GM20000 (cell line): ENCODE results near the gene NME3.

Experiments
- DNase-seq: peaks from one replicate; pipeline ENCODE4 v3.0.0; 2012; ENCODE audit warnings: low spot score
- TF ChIP-seq, protein P1 (sequence below): IDR thresholded peaks from 2 replicates; pipeline ENCODE4 v1.5.1; 2012; ENCODE audit warnings: mild to moderate bottlenecking, control low read depth; ENCODE audit errors: extremely low read depth, missing control alignments

NME3 gene

DNA sequence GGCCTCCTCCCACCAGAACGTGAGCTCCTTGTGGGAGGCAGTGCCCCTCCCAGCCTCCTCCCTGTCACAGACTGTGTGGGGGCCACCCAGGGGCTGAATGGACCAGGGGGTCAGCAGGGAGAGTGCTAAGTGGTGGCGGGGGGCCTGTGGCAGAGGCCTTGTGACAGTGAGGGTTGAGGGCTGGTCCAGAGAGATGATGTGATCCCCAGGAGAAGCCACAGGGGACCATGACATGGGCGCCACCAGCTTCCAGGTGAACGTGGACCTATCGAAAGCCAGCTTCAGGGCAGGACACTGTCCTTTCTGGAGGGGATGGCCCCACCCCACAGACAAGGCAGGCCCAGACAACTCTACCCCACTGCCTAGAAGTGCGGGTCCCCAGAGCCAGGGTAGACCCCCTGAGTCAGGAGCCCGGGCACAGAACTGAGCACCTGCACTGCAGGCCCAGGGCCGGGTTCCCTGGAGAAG, 7.9 kb upstream of the NME3 start:
- TF ChIP-seq, protein P1, sequence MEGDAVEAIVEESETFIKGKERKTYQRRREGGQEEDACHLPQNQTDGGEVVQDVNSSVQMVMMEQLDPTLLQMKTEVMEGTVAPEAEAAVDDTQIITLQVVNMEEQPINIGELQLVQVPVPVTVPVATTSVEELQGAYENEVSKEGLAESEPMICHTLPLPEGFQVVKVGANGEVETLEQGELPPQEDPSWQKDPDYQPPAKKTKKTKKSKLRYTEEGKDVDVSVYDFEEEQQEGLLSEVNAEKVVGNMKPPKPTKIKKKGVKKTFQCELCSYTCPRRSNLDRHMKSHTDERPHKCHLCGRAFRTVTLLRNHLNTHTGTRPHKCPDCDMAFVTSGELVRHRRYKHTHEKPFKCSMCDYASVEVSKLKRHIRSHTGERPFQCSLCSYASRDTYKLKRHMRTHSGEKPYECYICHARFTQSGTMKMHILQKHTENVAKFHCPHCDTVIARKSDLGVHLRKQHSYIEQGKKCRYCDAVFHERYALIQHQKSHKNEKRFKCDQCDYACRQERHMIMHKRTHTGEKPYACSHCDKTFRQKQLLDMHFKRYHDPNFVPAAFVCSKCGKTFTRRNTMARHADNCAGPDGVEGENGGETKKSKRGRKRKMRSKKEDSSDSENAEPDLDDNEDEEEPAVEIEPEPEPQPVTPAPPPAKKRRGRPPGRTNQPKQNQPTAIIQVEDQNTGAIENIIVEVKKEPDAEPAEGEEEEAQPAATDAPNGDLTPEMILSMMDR: no peak
- no peak for DNase-seq

DNA sequence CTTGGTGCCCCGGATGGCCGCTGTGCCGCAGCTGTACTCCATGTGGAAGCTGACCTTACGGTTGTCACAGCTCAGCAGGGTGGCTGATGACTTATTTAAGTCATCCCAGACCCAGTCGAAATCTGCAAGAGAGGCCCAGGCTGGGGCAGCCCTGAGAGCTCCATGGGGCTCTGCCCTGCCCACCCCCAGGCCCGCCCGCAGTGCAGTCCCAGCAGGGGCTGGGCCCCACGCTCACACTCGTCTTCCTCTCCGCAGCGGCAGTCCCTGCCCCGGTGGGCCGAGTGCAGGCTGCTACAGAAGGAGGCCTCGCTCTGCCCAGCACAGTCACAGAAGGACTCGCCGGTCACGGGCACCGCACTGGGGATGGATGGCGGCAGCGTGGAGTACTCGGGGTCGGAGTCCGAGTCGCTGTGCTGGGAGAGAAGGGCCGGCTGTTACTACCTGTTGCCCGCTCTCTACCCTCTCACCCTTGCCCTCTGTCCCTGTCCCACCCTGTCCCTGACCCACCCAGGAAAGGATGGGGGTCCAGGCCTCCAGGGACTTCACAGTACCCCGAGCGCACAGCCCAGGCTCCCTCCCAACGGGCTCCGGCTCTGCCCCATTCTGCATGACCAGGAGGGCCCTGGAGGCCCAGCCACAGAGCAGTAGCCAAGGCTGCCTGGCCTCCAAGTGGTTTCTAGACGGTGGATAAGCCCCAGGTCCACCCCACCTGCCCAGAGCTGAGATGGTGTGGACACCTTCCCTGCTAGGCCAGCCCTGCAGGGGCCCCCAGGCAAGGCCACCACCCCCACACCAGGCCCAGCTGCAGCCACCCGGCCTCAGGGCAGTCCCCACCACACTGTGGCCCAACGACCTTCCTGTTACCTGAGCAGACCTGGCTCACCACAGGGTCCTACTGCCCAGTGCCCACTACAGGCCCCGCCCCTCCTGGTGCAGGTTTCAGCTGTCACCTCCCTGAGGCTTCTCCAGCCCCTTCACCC, 7.1 kb upstream of the NME3 start:
- no peak for DNase-seq
- TF ChIP-seq, protein P1: no peak

DNA sequence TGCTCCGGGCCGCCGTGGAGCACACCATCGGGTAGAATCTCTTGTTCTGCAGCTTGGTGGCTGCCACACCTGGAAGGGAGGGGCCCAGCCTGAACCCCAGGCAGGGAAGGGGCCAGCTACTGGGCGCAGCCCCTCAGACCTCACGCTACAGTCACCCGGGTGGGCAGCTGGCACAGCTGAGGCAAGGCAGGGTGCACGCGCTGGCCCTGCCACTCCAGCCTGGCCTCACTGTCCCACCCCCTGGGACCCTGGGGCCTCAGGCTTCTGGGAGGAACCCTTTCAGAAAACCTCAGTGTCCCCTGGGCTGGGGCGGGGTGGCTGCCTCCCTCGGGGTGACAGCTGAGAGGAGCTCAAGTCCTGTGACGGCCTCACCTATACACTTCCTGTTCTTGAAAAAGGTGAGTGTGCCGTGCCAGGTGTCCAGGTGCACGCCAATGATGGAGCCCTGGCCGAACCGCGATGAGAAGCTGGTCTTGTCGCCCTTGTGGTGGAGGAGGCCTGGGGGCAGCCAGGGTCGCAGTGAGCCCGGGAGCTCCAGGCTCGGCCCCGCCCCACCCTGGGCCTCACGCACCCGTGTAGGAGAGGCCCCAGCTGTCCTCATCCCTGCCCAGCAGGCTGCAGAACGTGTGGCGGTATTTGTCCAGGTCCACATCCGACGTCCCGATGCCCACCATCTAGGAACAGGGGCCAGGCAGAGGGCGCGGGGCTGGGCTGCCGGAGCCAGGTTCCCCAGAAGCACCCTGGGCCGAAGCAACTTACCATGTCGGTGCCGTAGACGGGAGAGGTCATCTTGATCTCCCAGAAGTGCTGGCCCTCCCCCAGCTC, 6.2 kb upstream of the NME3 start:
- no peak for DNase-seq
- TF ChIP-seq, protein P1: no peak

DNA sequence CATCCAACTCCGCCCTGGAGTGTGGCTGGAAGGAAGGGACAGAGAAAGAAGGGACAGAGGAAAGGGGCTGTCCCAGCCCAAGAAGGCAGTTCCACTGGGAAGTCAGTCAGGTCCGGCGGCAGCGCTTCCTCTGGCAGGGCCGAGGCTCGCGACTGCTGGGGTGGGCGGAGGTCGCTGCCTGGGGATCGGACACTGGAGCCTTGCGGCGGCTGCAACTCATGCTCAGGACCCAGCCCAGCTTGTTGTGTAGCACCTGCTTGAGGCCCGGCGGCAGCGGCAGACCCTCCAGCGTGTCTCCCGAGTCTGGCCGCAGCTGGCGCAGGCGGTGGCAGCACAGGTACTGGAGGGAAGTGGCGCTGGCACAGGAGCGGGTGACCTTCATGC, 5.6 kb upstream of the NME3 start:
- DNase-seq: no peak
- TF ChIP-seq, protein P1: no peak

DNA sequence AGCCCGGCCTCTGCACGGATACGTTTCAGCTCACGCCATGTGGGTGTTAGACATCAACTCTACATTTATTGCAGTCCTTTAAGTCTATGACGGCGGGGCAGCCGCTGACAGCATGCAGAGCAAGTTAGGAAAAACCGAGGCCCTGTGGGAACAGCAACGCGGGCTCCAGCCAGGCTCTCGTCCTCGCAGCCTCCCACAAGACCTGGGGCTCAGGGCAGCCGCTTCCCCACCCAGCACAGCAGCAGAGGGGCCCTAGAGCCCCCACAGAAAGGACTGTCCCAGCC, 5.3 kb upstream of the NME3 start:
- no peak for DNase-seq
- TF ChIP-seq, protein P1: no peak

DNA sequence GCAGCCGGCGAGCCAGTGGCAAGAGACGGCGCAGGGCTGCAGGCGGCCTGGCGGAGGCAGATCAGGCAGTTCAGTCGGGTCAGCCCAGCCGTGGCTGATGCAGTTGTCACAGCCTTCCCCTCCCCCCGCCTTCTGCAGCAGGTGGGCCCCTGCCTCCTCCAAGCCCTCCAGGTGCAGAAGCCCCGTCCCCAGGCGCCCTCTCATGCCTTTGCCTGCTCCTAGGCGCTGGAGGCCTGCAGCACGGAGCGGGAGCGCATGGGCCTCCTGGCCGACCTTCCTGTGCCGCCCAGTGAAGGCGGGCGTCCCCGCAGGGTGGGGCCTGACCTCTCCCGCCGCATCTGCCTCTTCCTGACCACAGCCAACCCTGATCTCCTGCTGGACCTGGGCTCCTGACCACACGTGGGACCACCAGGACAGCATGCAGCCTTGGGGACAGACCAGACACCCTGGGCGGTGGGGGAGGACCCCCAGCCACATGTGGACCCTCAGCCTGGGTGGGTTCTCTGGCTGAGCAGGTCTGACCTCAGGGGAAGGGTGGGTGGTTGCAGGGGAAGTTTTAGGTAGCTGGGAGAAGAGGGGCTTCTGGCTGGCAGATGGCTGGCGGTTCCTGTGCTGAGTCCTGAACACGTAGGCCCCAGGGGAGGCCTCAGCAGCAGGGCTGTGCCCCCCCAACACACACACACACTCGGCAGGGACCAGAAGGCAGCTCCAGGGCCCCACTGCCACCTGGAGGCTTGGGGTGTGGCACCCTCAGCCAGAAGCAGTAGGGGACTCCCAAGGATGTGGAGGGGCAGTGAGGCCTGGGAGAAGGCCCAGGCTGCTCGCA, 4.7 kb upstream of the NME3 start:
- TF ChIP-seq, protein P1: no peak
- no peak for DNase-seq
